OCI-M2 (cell line): ENCODE measurements around the gene CARD10.
"Not testable (repeated sequence)": the region's sequence is repeated elsewhere in the genome, so short reads cannot be mapped to it uniquely, and the experiment has no call there.

Experiments used
- DNase-seq: peaks from one replicate; lab custom pipeline; 2025; ENCODE audit not compliant: unreplicated experiment; lab: John Stamatoyannopoulos, UW

CARD10 gene

DNA sequence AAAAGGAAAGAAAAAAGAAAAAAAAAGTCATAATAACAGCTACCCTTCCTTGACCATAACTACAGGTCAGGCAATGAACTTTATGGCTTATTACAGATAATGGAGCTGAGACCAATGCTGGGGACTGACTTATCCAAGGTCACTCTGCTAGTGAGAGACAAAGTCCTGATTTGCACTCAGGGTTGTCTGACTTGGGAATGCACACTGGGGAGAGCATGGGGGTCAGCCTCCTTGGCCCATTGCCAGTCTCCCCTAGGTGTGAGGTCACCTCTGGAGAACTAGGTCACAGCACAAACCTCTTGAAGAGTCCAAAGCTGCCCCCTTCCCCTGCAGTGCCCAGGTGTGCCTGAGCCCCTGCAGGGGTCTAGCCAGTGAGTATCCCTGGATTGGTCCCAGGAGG is 35.8 kb upstream of the CARD10 start:
- no peak for DNase-seq

DNA sequence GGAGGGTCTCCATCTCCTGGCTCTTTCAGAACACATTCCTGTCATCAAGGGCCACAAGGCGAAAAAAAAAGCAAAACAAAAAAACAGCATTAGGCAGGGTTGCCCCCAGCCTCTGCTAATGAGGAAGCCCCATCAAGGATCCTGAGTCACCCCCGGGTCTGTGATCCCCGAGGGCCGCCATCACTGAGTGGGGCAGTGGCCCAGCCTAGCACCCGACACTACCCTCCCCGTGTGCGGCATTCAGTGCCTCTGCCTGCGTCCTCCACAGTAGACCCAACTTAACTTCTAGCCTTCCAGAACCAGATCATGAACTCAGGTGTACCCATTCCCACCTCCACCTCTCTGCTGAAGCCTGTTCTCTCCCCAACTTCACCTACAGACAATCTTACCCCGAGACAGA is 34.5 kb upstream of the CARD10 start:
- no peak for DNase-seq

DNA sequence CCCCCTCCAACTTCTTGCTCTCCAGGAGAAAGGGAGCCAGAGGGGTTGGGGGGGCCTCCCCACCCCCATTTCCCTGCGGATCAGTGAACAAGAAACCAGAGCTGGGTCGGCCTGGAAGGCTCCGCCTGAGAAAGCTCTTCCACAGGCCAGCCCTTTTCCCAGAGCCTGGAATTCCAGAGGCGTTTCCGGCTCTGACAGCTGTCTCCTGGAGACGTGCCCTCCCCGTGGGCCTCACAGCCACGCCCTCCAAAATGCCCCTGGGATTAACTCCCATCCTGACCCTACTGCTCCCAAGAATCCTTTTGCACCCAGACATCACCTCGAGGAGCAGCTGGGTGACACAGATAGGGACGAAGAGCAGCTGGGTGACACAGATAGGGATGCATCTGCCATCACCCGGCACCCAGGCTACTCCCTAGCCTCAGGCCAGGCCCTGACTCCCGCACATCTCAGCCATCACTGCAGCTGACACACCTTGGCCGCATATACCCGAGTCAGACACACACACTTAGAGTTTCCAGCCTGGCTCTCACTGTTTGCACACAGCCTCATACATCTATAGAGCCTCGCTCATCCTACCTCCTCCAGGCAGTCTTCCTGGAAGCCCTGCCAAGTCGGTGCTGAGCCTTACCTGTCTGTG is 33.4 kb upstream of the CARD10 start:
- no peak for DNase-seq

DNA sequence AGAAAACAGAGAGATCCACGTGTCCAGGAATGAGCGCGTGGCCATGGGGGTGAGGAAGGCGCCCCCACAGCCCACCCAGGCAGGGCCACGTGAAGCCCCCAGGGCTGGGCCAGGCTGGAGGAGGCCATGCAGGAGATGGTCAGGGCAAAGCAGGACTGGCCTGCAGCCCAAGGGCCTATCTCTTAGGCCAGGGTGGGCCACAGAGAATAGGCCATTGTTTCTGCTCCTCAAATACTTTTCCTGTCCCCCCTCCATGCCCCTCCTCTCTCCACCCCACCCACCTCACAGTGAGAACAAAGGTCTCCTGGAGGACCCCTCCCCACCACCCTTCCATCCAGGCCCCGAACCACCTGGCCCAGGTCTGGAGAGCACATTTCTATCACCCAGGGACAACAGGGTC is 32.8 kb upstream of the CARD10 start:
- DNase-seq, result no peak

DNA sequence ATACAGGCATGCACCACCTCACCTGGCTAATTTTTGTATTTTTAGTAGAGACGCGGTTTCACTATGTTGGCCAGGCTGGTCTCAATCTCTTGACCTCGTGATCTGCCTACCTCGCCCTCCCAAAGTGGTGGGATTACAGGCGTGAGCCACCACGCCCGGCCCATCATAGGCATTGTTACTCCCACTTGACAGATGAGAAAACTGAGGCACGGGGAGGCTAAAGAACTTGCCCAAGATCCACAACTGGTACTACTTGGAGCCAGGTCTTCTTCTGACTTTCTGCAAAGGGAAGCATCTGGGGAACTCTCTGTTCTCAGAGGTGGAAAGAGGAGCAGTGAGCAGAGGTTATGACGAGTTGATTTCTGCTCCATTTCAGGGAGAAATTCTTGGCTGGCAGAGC is 31.7 kb upstream of the CARD10 start:
- not testable (repeated sequence) for DNase-seq

DNA sequence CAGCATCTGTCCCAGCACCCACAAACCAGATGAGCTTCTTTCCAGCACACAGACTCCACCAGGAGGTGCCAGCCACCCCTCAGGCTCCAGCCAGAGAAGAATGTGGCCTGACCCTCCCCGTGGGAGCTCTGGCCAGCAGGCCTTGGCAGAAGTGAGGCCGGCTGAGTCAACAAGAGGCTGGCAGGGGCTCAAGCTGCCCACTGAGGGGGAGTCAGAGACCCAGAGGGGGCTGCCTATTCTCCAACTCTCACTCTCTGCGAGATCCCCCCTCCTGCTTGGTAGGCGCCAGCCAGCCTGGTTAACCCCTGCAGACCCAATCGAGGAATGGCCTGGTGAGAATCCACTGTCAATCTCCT is 30.5 kb upstream of the CARD10 start:
- no peak for DNase-seq

DNA sequence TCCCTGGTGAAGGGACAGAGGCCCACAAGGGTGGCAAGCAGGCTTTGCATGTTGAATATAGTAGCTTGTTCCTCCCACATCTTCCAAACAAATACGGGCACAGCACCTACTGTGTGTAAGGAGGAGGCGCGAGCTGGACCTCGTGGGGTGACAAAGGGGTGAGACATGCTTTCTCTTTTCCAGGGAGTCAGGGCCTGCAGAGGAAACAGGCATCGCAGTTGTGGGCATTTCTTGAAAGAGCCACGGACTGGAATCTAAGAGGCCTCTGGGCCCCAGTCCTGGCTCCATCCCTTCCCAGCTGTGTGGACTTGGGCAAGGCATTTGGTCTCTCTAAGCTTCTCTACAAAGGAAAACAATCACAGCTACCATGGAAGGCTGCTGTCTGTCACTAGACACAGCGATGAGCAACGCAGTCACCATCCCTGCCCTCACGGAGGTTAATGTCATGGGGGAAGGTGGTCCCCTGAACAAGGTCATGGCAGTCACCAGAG is 28.1 kb upstream of the CARD10 start:
- no peak for DNase-seq

DNA sequence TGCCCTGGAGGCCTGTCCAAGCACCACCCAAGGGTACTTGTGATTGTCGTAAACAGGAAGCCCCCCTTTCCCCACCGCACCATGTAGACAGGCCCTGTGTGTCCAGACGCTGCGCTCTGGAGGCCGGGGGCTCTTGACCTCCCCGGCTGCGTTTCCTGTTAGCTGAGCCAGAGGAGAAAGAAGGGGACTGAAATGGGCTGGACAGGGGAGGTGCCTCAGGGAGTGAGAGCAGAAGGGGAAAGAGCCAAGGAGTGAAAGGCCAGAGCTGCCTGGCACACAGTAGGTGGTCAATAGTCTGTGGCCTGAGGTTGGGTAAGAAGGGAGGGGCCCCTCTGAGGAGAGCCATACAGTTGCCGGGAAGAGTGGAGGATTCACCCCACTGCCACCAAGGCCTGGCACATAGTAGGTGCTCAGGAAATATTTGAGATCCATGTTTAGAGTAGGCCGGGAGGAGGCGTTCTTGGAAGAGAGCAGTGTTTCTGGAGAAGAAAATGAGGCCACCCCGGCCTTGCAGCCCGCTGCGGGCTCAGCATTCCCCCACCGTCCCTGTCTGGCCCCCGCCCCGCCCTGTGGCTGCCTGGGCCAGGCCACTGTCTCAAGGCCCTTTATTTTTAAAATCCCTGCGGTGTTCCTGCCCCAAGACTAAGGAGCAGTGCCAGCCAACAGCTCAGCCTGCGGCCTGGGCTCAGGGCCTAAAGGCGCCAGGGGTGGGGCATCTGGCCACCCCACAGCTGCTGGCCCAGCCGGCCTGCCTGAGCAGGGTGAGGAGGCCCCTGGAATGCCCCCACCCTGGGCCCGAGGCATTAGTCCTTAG is 27.4 kb upstream of the CARD10 start:
- DNase-seq, result no peak

DNA sequence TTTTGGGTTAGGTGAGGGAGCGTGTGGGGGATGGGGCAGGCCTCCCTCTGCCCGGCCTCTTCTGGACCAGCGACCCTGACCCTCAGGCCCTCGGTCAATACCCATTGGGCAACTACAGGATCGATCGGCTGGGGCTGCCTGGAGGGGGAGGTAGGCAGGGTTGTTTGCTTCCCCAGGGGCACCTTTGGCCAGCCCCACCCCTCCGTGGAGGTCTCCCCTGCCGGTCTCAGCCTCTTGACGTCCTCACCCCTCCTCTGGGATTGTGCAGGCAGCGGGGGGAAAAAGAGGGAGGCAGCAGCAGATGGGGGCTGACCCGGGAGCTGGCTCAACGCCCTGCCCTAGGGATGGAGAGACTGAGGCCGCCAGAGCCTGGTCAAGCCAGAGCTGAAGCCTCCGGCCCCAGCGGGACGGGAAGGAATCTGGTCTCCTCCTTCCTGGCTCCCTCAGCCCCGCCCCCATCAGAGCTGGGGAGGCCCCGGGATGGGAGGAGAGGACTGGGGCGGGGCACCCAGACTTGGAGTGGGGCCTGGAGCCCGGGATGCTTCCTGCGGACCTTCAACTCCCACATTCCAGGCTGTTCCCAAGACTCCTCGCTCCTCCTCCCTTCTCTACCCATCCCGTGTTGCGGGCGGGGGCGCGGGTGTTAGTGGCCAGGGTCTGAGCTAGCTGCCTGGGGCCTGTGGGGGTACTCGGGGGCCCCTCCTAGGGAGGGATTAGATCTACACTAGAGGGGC is 26.7 kb upstream of the CARD10 start:
- DNase-seq, result no peak

DNA sequence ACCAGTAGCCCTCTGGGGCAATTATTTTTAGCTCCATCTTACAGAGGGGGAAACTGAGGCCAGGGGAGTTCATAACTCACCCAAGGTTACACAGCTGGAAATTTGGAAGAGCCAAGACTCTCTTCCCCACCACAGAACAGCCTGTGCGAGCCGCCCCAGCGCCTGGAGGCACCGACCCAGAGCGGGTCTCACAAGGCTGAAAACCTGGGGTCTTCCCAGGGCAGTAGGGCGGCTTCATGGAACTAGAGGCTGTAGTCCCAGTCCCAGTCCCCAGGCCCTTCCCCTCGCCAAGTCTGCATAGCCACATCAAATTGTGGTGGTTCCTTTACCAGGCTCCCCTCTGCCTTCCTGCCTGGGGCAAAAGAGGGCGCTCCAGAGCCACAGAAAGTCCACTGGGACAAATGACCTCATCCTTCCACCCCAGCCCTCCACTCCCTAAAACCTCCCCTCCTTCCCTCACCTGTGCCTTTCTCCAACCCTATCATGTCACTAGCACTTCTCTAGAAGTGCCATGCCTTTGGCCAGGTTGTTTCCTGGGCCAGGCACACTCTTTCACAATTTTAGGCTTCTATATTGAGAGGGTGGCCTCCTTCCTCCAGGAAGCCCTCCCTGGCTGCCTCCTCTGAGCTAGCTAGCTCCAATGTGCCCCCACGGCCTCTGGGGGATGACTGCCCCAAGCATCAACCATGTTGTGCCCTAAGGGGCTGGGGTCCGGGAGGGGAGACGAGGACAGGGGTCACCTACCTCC is 25.9 kb upstream of the CARD10 start:
- no peak for DNase-seq

DNA sequence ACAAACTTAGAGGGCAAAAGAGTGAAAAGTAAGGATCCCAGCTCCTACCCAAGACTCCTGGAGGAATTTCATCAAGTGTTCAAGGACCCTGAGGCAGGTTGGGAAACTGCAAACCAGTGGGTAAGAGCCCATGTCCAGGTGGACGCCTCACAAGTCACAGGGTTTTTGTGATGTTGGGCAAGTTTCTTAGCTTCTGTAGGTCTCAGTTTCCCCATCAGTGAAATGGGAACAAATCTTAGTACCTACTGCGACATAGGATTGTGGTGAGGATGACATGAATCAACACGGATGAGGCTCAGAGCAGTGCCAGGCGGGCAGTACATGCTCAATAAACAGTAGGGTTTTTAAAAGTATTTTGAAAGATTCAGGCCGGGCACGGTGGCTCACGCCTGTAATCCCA is 23.7 kb upstream of the CARD10 start:
- DNase-seq, result no peak

DNA sequence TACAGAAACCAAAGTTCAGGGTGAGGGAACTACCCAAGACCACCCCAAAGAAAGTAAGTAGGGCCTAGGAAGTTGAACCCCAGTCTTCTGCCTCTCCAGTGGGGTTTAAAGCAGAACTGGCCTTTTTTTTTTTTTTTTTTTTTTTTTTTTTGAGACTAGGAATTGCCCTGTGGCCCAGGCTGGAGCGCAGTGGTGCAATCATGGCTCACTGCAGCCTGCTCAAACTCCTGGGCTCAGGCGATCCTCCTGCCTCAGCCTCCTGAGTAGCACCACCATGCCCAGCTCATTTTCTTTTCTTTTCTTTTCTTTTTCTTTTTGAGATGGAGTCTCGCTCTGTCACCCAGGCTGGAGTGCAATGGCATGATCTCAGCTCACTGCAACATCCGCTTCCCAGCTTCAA is 23.2 kb upstream of the CARD10 start:
- not testable (repeated sequence) for DNase-seq

DNA sequence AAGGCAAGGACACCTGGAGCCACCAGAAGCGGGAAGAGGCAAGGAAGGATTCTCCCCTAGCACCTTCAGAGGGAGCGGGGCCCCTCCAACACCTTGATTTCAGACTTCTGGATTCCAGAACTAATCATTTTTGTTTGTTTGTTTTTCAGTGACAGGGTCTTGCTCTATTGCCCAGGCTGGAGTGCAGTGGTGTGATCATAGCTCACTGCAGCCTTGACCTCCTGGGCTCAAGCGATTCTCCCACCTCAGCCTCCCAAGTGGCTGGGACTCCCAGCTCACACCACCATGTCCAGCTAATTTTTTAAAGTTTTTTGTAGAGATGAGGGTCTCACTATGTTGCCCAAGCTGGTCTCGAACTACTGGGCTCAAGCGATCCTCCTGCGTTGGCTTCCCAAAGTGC is 20.6 kb upstream of the CARD10 start:
- not testable (repeated sequence) for DNase-seq

DNA sequence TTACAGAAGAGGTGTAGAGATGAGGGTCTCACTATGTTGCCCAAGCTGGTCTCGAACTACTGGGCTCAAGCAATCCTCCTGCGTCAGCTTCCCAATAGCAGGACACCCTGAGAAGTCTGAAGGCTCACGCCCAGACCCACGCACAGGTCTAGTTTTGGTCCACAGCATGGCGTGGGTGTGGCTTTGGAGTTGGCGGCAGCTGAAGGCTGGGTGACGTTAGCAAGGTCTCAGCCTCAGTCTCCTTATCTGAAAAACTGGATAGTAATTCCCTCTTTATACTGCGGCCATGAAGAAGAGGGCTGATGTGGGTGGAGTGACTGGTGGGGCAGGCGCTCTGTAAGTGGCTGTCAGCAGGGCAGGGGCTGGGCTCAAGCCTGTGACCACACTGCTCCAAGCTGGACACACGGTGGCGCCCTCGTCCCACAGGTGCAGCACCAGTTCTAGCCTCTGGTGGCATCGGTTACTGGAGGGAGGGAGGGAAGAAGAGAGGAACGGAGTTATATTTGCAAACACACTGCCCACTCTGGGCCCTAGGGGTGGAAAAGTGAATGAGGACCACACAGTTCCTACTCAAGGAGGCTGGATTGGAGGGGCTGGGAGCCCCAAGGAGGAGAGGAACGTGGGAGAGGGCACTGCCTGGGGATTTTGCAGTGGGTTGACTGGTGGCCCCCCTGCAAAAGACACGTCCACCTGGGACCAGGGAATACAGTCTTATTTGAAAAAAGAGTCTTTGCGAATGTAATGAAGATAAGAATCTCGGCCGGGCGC is 19.6 kb upstream of the CARD10 start:
- DNase-seq, result peak; percentile 38

DNA sequence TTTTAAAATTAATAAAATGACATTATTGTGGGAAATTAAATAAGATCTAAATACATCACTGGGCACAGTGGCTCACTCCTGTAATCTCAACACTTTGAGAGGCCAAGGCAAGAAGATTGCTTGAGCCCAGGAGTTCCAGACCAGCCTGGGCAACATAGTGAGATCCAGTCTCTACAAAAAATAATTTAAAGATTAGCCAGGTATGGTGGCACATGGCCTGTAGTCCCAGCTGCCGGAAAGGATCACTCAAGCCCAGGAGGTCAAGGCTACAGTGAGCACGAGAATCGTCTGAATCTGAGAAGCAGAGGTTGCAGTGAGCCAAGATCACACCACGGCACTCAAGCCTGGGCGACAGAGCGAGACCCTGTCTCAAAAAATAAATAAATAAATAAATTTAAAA is 15.9 kb upstream of the CARD10 start:
- no peak for DNase-seq

DNA sequence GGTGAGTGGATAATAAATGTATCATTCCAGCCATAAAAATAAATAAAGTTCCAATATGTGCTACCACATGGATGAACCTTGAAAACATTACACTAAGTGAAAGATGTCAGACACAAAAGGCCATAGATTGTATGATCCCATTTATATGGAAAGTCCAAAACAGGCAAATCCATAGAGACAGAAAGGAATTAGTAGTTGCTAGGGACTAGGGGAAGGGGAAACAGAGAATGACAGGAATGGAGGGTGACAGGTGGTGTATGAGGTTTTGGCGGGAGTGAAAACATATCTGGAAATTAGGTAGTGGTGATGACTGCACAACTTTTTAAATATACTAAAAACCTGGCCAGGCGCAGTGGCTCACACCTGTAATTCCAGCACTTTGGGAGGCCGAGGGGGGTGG is 15.2 kb upstream of the CARD10 start:
- DNase-seq, result no peak

DNA sequence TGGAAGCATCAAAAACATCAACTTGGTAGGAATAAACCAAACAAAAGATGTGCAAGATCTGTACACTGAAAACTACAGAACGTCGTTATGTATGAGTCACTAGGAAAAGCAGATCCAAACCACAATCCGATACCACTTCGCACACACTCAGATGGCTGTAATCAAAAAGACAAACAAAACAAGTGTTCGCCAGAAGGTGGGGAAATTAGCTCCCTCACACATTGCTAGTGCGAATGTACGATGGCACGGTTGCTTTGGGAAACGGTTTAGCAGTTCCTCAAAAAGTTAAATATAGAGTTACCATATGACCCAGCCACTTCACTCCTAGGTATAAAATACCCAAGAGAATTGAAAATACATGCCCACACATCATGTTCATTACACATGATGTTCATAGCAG is 14.8 kb upstream of the CARD10 start:
- peak; percentile 20 for DNase-seq

DNA sequence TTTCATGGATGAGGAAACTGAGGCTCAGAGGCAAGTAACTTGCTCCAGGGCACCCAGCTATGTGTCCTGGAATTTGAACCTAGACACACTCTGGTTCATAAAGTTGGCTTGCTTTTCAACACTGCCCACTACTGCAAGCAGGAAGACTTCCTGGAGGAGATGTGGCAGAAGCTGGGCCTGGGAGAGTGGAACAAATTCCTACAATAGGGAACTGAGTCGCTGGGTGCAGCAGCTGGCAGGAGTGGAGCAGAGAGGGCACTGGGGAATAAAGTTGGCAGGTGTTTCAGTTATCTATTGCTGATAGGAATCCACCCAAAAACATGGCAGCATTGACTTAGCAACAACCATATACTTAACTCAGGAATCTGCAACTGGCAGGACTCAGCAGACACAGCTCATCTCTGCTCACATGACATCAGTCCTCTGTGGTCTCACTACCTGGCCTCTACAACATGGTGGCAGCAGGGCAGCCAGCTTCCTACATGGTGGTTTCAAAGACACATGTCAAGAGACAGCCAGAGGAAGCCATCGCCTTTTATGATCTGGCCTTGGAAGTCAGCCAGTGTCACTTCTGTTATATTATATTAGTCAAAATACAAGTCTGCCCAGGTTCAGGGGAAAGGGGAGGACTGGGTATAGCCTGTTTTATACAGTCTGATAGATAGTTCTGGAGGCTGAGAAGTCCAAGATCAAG is 10.6 kb upstream of the CARD10 start:
- DNase-seq, result no peak

DNA sequence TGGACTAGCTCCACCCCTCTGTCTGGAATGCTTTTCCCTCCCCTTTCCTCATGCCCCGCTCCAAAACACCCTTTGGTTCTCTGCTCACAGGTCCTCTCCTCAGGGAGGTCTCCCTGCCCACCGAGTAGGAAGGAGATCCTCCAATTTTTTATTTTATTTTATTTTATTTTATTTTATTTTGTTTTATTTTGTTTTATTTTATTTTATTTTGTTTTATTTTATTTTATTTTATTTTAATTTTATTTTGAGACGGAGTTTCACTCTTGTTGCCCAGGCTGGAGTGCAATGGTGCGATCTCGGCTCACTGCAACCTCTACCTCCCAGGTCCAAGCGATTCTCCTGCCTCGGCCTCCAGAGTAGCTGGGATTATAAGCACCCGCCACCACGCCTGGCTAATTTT is 8.7 kb upstream of the CARD10 start:
- not testable (repeated sequence) for DNase-seq
